Left ventricle myocardium inferior (tissue), 1 donor: ENCODE data around the gene NRG2. TPM values are rescaled to one million over a fixed set of nuclear protein-coding genes. Genes with fewer than 3 reads are reported as not detected.
A peak's percentile ranks its signal among the peaks of the same experiment; 100 is the strongest.

ENCODE experiments used
- DNase-seq: peaks from one replicate; pipeline ENCODE4 v3.0.0-alpha.2; 2020
- H3K27ac ChIP-seq: fragments of 200-600 bp; replicated peaks from 2 replicates; pipeline ENCODE4 v1.8.0; 2021
- H3K27me3 ChIP-seq: fragments of 200-600 bp; 2 replicates; pipeline ENCODE4 v1.8.0; 2021; ENCODE audit warnings: low read depth
- H3K36me3 ChIP-seq: fragments of 200-600 bp; 2 replicates; pipeline ENCODE4 v1.8.0; 2021
- H3K4me1 ChIP-seq: fragments of 200-600 bp; 2 replicates; pipeline ENCODE4 v1.8.0; 2021
- H3K4me3 ChIP-seq: fragments of 200-600 bp; 2 replicates; pipeline ENCODE4 v1.8.0; 2021; ENCODE audit warnings: mild to moderate bottlenecking, moderate library complexity
- H3K9me3 ChIP-seq: fragments of 200-600 bp; replicated peaks from 2 replicates; pipeline ENCODE4 v1.8.0; 2021
- CTCF ChIP-seq: fragments of 200-600 bp; IDR thresholded peaks from 2 replicates; pipeline ENCODE4 v1.8.0; 2021; ENCODE audit warnings: antibody characterized with exemption, mild to moderate bottlenecking, borderline replicate concordance
- intact Hi-C: fragments of 100-400 bp; cut with micrococcal nuclease; formaldehyde crosslinking; loops from one replicate; pipeline ENCODE4 v1.11.0; 2022
- total RNA-seq: library from RNA; stranded (reverse); fragmentation: NEBNext Ultra II Directional; extraction: Animal tissue kit (Norgen Biotek cat#: 25700); gene quantifications from one replicate; pipeline ENCODE4 v1.2.1, GENCODE V29; 2021
- donor health status: DM: no; HTN: yes; CAD: no; lungs with severe emphysema.

NRG2 gene
- total RNA-seq, 1 donor from 2014 or later, result 3.1 TPM

GRCh38 chr5:140037012-140037411 lies 6.1 kb downstream of the NRG2 start:
- DNase-seq, result no peak
- peaks cover 9% of the 10 kb centered on the region for H3K9me3 ChIP-seq
- H3K36me3 ChIP-seq, result no peaks in the 10 kb centered on the region
- intact Hi-C loops, result no loop called here
- TF ChIP-seq CTCF, result no peak
- H3K27me3 ChIP-seq, result no peaks in the 10 kb centered on the region
- peaks cover 58% of the 10 kb centered on the region for H3K4me1 ChIP-seq
- H3K4me3 ChIP-seq, result no peak overlapping the region
- peak overlapping the region; percentile 74 for H3K27ac ChIP-seq

- H3K4me3 ChIP-seq, result no peak overlapping the region
- no peaks in the 10 kb centered on the region for H3K36me3 ChIP-seq
- intact Hi-C loops, result no loop called here
- peak overlapping the region; percentile 74 for H3K27ac ChIP-seq
- H3K27me3 ChIP-seq, result no peaks in the 10 kb centered on the region
- peak; percentile 17 for DNase-seq
- no peak for TF ChIP-seq CTCF
- peaks cover 9% of the 10 kb centered on the region for H3K9me3 ChIP-seq
- H3K4me1 ChIP-seq, result peaks cover 47% of the 10 kb centered on the region
Measured at GRCh38 chr5:140035881-140036280, 7.2 kb downstream of the NRG2 start.

- no peak for TF ChIP-seq CTCF
- no peaks in the 10 kb centered on the region for H3K36me3 ChIP-seq
- no peak overlapping the region for H3K27ac ChIP-seq
- intact Hi-C loops, result no loop called here
- no peak for DNase-seq
- H3K4me1 ChIP-seq, result peaks cover 33% of the 10 kb centered on the region
- H3K27me3 ChIP-seq, result no peaks in the 10 kb centered on the region
- H3K4me3 ChIP-seq, result no peak overlapping the region
- H3K9me3 ChIP-seq, result peaks cover 9% of the 10 kb centered on the region
Measured at GRCh38 chr5:140033037-140033760, 9.9 kb downstream of the NRG2 start.

GRCh38 chr5:140032296-140032695 lies 10.8 kb downstream of the NRG2 start:
- peaks cover 9% of the 10 kb centered on the region for H3K9me3 ChIP-seq
- no peak for DNase-seq
- no peak for TF ChIP-seq CTCF
- H3K4me3 ChIP-seq, result no peak overlapping the region
- H3K36me3 ChIP-seq, result no peaks in the 10 kb centered on the region
- H3K27ac ChIP-seq, result no peak overlapping the region
- H3K4me1 ChIP-seq, result peaks cover 30% of the 10 kb centered on the region
- no peaks in the 10 kb centered on the region for H3K27me3 ChIP-seq
- intact Hi-C loops, result no loop called here

- no peak overlapping the region for H3K27ac ChIP-seq
- no peaks in the 10 kb centered on the region for H3K27me3 ChIP-seq
- intact Hi-C loops, result no loop called here
- H3K9me3 ChIP-seq, result no peaks in the 10 kb centered on the region
- no peaks in the 10 kb centered on the region for H3K36me3 ChIP-seq
- peaks cover 19% of the 10 kb centered on the region for H3K4me1 ChIP-seq
- no peak for DNase-seq
- no peak for TF ChIP-seq CTCF
- no peak overlapping the region for H3K4me3 ChIP-seq
Measured at GRCh38 chr5:140027807-140028206, 15.3 kb downstream of the NRG2 start.
